ENCODE data around the gene SGCA. TPM values are rescaled to one million over a fixed set of nuclear protein-coding genes. Genes with fewer than 3 reads are reported as not detected.
A peak's percentile ranks its signal among the peaks of the same experiment; 100 is the strongest.

Gene SGCA
- total and polyA plus RNA-seq, 10 of the 15 experiments (the other 5 are each of a cell fraction or from before 2014, with no cell fraction given): 0.13 to 2.2 (median 0.50) TPM; not detected in 2

DNA sequence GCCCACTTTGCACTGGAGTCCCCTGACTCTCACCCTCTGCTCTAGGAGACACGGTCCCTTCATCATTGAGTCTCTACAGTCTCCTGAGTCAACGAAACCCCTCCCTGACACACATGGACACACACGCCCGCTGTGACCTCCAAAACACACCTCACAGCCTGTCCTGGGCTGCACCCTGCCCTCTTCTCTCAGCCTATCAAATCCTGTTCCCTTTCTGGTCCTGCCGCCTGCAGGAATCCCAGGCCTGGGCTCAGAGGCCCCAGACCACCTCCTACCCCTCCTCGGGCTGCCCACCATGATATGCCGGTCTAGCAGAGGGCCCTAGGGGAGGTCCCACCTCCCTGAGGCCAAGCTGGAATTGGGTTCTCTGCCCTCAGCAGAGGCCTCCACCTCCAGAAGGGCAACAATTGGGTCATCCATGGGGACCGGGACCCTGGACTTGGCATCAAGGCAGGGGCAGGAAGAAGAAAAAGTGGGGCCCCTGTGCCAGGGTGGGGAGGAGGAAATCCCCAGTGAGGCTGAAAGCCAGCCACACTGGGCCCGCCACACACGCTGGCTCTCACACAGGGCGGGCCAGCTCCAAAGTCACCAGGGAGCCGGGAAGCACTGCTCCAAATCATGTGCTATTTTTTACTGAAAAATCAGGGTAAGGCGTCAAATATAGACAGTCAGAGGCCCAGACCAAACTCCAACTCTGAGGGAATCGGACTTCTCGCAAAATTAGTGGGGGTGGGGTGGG is 18.7 kb upstream of the SGCA start:
- Histone ChIP-seq H3K36me3 (ENCODE audit: control insufficient read depth in 2 of 2, insufficient read depth in 2 of 2, low read length in 1 of 2) (peaks cover 22 to 30% of the 10 kb centered on the region in 2 experiments), H3K4me2 (ENCODE audit: control insufficient read depth, insufficient read depth) (peak overlapping the region; percentile 96), H3K79me2 (ENCODE audit: control insufficient read depth, insufficient read depth, low read length) (peaks cover 90% of the 10 kb centered on the region), H3K4me1 (ENCODE audit: control insufficient read depth, insufficient read depth, low read length) (peaks cover 44% of the 10 kb centered on the region), H3K9ac (ENCODE audit: control insufficient read depth, insufficient read depth, low read length) (peak overlapping the region; percentile 92), H4K20me1 (ENCODE audit: control insufficient read depth, insufficient read depth) (peaks cover 6% of the 10 kb centered on the region), H3K27me3 (replicated peaks in 1 of 2; ENCODE audit: control insufficient read depth in 2 of 2, insufficient read depth in 2 of 2, low read length in 1 of 2) (no peaks in the 10 kb centered on the region), H3K4me3 (peak overlapping the region; percentile 95), H3K9me3 (replicated peaks; ENCODE audit: control insufficient read depth, insufficient read depth, low read length) (no peaks in the 10 kb centered on the region), H2AFZ (ENCODE audit: control insufficient read depth, low read depth, low read length) (no peak overlapping the region), H3K27ac (ENCODE audit: control insufficient read depth, insufficient read depth) (peak overlapping the region; percentile 89)
- 1% methylated on average over 15 of the region's 15 CpGs for WGBS (ENCODE audit: insufficient coverage, insufficient replicate concordance, low lambda C conversion rate, missing lambda C conversion rate)
- in situ Hi-C loops (cut with MboI) (no loop called here), intact Hi-C loops (cut with micrococcal nuclease; ENCODE audit: unreplicated experiment) (loop anchor here (5.0 kb wide), 1 partner anchor 50 kb away; the partner anchor contains the start of gene PDK2)
- ChIA-PET SMC1A (ENCODE audit: uncharacterized antibody, unreplicated experiment) (interaction anchor here (1.3 to 3.4 kb wide), 7 partner anchors 8 to 53 kb away, joined by 3 to 15 read pairs (median 5); partner anchors contain the start of gene PDK2), CTCF (interaction anchor here (0.7 to 9.3 kb wide), 10 partner anchors 8 to 53 kb away, joined by 3 to 99 read pairs (median 4); partner anchors contain the start of gene PDK2), POLR2A (interaction anchor here (0.5 to 2.5 kb wide), 8 partner anchors 8 to 570 kb away, joined by 3 to 7 read pairs (median 4); no protein-coding TSS in a partner anchor), RAD21 (ENCODE audit: unreplicated experiment) (interaction anchor here (0.7 to 2.9 kb wide), 6 partner anchors 11 to 51 kb away, joined by 3 to 19 read pairs (median 4); partner anchors contain the start of gene SGCA)
- DNase-seq (ENCODE audit: low read depth, low spot score) (no peak), FAIRE-seq (no peak), ATAC-seq (0 out of 3 replicates have a peak, but pooled peaks have one; percentile 2)
- BruUV-seq (replicated peaks): no TSS peak
- TF ChIP-seq, protein P1, sequence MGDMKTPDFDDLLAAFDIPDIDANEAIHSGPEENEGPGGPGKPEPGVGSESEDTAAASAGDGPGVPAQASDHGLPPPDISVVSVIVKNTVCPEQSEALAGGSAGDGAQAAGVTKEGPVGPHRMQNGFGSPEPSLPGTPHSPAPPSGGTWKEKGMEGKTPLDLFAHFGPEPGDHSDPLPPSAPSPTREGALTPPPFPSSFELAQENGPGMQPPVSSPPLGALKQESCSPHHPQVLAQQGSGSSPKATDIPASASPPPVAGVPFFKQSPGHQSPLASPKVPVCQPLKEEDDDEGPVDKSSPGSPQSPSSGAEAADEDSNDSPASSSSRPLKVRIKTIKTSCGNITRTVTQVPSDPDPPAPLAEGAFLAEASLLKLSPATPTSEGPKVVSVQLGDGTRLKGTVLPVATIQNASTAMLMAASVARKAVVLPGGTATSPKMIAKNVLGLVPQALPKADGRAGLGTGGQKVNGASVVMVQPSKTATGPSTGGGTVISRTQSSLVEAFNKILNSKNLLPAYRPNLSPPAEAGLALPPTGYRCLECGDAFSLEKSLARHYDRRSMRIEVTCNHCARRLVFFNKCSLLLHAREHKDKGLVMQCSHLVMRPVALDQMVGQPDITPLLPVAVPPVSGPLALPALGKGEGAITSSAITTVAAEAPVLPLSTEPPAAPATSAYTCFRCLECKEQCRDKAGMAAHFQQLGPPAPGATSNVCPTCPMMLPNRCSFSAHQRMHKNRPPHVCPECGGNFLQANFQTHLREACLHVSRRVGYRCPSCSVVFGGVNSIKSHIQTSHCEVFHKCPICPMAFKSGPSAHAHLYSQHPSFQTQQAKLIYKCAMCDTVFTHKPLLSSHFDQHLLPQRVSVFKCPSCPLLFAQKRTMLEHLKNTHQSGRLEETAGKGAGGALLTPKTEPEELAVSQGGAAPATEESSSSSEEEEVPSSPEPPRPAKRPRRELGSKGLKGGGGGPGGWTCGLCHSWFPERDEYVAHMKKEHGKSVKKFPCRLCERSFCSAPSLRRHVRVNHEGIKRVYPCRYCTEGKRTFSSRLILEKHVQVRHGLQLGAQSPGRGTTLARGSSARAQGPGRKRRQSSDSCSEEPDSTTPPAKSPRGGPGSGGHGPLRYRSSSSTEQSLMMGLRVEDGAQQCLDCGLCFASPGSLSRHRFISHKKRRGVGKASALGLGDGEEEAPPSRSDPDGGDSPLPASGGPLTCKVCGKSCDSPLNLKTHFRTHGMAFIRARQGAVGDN (IDR thresholded peaks at IDR 0.05): 0 out of 2 replicates have a peak, but pooled peaks have one; percentile 15
- TF ChIP-seq SUPT20H (IDR thresholded peaks at IDR 0.05; ENCODE audit: borderline replicate concordance, control insufficient read depth, low read depth, low read length) (no peak), HCFC1 (IDR thresholded peaks at IDR 0.05; ENCODE audit: low read length) (0 out of 2 replicates have a peak, but pooled peaks have one; percentile 2), POLR2A (IDR thresholded peaks at IDR 0.05; ENCODE audit: low read depth, low read length) (peak; percentile 9; the same call in 1 of the 2 replicates), PAX5 (IDR thresholded peaks at IDR 0.05; ENCODE audit: borderline replicate concordance, low read depth, low read length) (no peak), NFXL1 (IDR thresholded peaks at IDR 0.05; ENCODE audit: borderline replicate concordance) (no peak), SMAD5 (IDR thresholded peaks at IDR 0.05; ENCODE audit: low read depth) (no peak), CHD1 (IDR thresholded peaks at IDR 0.05; ENCODE audit: low read depth, low read length) (no peak), RBBP5 (conservative IDR thresholded peaks at IDR 0.05) (no peak), BCL3 (IDR thresholded peaks at IDR 0.05; ENCODE audit: borderline replicate concordance, insufficient read depth, low read depth, low read length, poor library complexity, severe bottlenecking) (no peak), FOXK2 (IDR thresholded peaks at IDR 0.05) (no peak), EP300 (IDR thresholded peaks at IDR 0.05; ENCODE audit: borderline replicate concordance in 1 of 2, control insufficient read depth in 1 of 2, low read depth in 2 of 2, low read length in 2 of 2) (no peak), IKZF1 (conservative IDR thresholded peaks at IDR 0.05) (peak; percentile 39; the same call in 1 of the 2 replicates), FOS (IDR thresholded peaks at IDR 0.05; ENCODE audit: borderline replicate concordance, extremely low read depth, insufficient read length) (no peak), ZNF384 (IDR thresholded peaks at IDR 0.05; ENCODE audit: borderline replicate concordance, low read depth, low read length) (no peak), CREM (IDR thresholded peaks at IDR 0.05; ENCODE audit: low read depth) (peak; percentile 12; the same call in 1 of the 2 replicates), BHLHE40 (IDR thresholded peaks at IDR 0.05; ENCODE audit: borderline replicate concordance in 1 of 2, low read depth in 2 of 2, low read length in 1 of 2) (no peak), NR2C1 (IDR thresholded peaks at IDR 0.05) (no peak), NR2F1 (conservative IDR thresholded peaks at IDR 0.05) (no peak)

Data from GM12878 (cell line).